Panc1 (cell line): Measurements from ENCODE around the gene FAM107B. TPM values are rescaled to one million over a fixed set of nuclear protein-coding genes. Genes with fewer than 3 reads are reported as not detected.

Source experiments
- ATAC-seq: fragments of 200-7000 bp; cut with Tn5 transposase; 2 replicates; pipeline ENCODE4 v1.9.1; 2020; ENCODE audit warnings: mild to moderate bottlenecking, moderate library complexity
- BruUV-seq: library from RNA; stranded (reverse); fragments of 400-500 nt; replicated peaks from 2 replicates; lab custom pipeline; 2021; lab: Mats Ljungman, UMichigan
- CTCF ChIA-PET: fragments of 300-600 bp; sonication (Branson Sonifier 250); formaldehyde crosslinking; loops from one replicate; lab custom pipeline; 2022; ENCODE audit warnings: antibody characterized with exemption; lab: Charles Lee
- POLR2A ChIA-PET: fragments of 300-600 bp; sonication (Branson Sonifier 250); formaldehyde crosslinking; loops from one replicate; lab custom pipeline; 2022; ENCODE audit warnings: antibody characterized with exemption; lab: Charles Lee
- DNase-seq: peaks from one replicate; pipeline ENCODE4 v3.0.0-alpha.2; 2010; ENCODE audit warnings: low read depth, low spot score
- H3K27ac ChIP-seq: 2 replicates; pipeline ENCODE4 v1.5.1; 2011; ENCODE audit warnings: mild to moderate bottlenecking, low read length, inconsistent platforms
- H3K27me3 ChIP-seq: fragments of 200-500 bp; sonication (Bioruptor generic); 2 replicates; pipeline ENCODE4 v1.6.0; 2014; ENCODE audit warnings: low read length, inconsistent platforms; ENCODE audit not compliant: control insufficient read depth, insufficient read depth
- H3K36me3 ChIP-seq: fragments of 200-500 bp; sonication (Bioruptor generic); 2 replicates; pipeline ENCODE4 v1.5.1; 2014; ENCODE audit warnings: inconsistent platforms, mild to moderate bottlenecking, low read length, moderate library complexity; ENCODE audit not compliant: control insufficient read depth, insufficient read depth
- H3K4me1 ChIP-seq: 2 replicates; pipeline ENCODE4 v1.5.1; 2011; ENCODE audit warnings: inconsistent platforms, mild to moderate bottlenecking, low read length, moderate library complexity; ENCODE audit not compliant: control insufficient read depth, insufficient read depth
- H3K4me3 ChIP-seq, 2 experiments: 2 replicates each; pipeline ENCODE4 v1.5.1; 2011 to 2012; ENCODE audit warnings: low read depth in 2 of 2, low read length in 2 of 2, mild to moderate bottlenecking in 2 of 2, inconsistent platforms in 1 of 2, moderate library complexity in 1 of 2
- H3K9me3 ChIP-seq: fragments of 200-500 bp; sonication (Bioruptor generic); 2 replicates; pipeline ENCODE4 v1.5.1; 2014; ENCODE audit warnings: low read depth, mild to moderate bottlenecking, inconsistent platforms, low read length, moderate library complexity; ENCODE audit not compliant: control insufficient read depth, insufficient read depth
- POLR2AphosphoS5 ChIP-seq: IDR thresholded peaks from 2 replicates; pipeline ENCODE4 v1.6.1; 2012; ENCODE audit warnings: mild to moderate bottlenecking, low read depth, low read length, moderate library complexity
- SIN3A ChIP-seq: IDR thresholded peaks from 2 replicates; pipeline ENCODE4 v1.6.1; 2012; ENCODE audit warnings: low read depth, mild to moderate bottlenecking, low read length, moderate library complexity, borderline replicate concordance; ENCODE audit not compliant: insufficient read depth
- TCF7L2 ChIP-seq: IDR thresholded peaks from 2 replicates; pipeline ENCODE4 v1.6.1; 2011; ENCODE audit warnings: mild to moderate bottlenecking, low read depth, low read length, inconsistent platforms
- in situ Hi-C: cut with HindIII; loops from 2 replicates; pipeline ENCODE4 v1.10.0; 2016; ENCODE audit warnings: low sequenced_read_pairs, low pct_unique_long_range_greater_than_20kb
- intact Hi-C: fragments of 100-400 bp; cut with micrococcal nuclease; formaldehyde crosslinking; loops from one replicate; pipeline ENCODE4 v1.10.0; 2022; ENCODE audit not compliant: unreplicated experiment
- total RNA-seq: library from RNA; stranded (reverse); gene quantifications from one replicate; pipeline ENCODE4 v1.2.1, GENCODE V29; 2021; ENCODE audit not compliant: unreplicated experiment
- TF ChIP-seq, protein P1 (sequence below): fragments of 450-650 bp; IDR thresholded peaks from 2 replicates; pipeline ENCODE4 v1.5.1; 2017; ENCODE audit warnings: mild to moderate bottlenecking
- TF ChIP-seq, protein P2 (sequence below), 2 experiments: IDR thresholded peaks; 2 replicates each; pipeline ENCODE4 v1.6.1; 2011 to 2012; ENCODE audit warnings: low read depth in 2 of 2, control low read depth in 1 of 2, low read length in 1 of 2, mild to moderate bottlenecking in 1 of 2, moderate library complexity in 1 of 2; ENCODE audit not compliant: insufficient read depth in 1 of 2

The FAM107B gene
- total RNA-seq, 1 experiment from 2014 or later, result 13.4 TPM

DNA sequence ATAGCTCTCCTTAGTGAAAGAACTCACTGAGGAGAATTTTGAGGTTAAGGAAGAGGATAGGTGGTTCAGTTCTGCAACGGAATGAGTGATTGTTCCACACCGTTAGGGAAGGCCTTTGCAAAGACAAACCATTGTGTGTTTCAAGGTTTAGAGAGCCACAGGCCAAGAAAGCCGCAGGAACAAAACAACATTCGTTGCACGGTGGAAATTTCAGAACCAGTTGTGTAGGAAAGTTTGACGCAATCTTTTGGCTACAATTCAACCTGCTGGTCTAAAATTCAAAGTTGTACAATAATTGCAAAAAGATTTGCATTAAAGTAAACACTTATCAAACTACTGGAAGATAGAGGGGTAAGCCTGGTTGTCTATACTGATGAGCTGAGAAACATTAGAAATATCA, 91.4 kb downstream of the FAM107B start:
- Histone ChIP-seq H3K27me3 (no peaks in the 10 kb centered on the region), H3K9me3 (no peaks in the 10 kb centered on the region), H3K36me3 (no peaks in the 10 kb centered on the region), H3K27ac (no peak overlapping the region), H3K4me3 (no peak overlapping the region), H3K4me1 (no peaks in the 10 kb centered on the region)
- DNase-seq (no peak), ATAC-seq (no peak)
- in situ Hi-C loops (no loop called here), intact Hi-C loops (no loop called here)
- BruUV-seq, result no TSS peak
- no peak for TF ChIP-seq TCF7L2
- TF ChIP-seq POLR2AphosphoS5, result no peak
- TF ChIP-seq, protein P1, sequence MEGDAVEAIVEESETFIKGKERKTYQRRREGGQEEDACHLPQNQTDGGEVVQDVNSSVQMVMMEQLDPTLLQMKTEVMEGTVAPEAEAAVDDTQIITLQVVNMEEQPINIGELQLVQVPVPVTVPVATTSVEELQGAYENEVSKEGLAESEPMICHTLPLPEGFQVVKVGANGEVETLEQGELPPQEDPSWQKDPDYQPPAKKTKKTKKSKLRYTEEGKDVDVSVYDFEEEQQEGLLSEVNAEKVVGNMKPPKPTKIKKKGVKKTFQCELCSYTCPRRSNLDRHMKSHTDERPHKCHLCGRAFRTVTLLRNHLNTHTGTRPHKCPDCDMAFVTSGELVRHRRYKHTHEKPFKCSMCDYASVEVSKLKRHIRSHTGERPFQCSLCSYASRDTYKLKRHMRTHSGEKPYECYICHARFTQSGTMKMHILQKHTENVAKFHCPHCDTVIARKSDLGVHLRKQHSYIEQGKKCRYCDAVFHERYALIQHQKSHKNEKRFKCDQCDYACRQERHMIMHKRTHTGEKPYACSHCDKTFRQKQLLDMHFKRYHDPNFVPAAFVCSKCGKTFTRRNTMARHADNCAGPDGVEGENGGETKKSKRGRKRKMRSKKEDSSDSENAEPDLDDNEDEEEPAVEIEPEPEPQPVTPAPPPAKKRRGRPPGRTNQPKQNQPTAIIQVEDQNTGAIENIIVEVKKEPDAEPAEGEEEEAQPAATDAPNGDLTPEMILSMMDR, result no peak
- no peak for TF ChIP-seq SIN3A
- TF ChIP-seq, protein P2, sequence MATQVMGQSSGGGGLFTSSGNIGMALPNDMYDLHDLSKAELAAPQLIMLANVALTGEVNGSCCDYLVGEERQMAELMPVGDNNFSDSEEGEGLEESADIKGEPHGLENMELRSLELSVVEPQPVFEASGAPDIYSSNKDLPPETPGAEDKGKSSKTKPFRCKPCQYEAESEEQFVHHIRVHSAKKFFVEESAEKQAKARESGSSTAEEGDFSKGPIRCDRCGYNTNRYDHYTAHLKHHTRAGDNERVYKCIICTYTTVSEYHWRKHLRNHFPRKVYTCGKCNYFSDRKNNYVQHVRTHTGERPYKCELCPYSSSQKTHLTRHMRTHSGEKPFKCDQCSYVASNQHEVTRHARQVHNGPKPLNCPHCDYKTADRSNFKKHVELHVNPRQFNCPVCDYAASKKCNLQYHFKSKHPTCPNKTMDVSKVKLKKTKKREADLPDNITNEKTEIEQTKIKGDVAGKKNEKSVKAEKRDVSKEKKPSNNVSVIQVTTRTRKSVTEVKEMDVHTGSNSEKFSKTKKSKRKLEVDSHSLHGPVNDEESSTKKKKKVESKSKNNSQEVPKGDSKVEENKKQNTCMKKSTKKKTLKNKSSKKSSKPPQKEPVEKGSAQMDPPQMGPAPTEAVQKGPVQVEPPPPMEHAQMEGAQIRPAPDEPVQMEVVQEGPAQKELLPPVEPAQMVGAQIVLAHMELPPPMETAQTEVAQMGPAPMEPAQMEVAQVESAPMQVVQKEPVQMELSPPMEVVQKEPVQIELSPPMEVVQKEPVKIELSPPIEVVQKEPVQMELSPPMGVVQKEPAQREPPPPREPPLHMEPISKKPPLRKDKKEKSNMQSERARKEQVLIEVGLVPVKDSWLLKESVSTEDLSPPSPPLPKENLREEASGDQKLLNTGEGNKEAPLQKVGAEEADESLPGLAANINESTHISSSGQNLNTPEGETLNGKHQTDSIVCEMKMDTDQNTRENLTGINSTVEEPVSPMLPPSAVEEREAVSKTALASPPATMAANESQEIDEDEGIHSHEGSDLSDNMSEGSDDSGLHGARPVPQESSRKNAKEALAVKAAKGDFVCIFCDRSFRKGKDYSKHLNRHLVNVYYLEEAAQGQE (IDR thresholded peaks at IDR 0.05; ENCODE audit: insufficient read depth in 1 of 2, low read depth in 2 of 2, low read length in 1 of 2), result no peak
- ChIA-PET CTCF (no interaction called here), POLR2A (no interaction called here)

DNA sequence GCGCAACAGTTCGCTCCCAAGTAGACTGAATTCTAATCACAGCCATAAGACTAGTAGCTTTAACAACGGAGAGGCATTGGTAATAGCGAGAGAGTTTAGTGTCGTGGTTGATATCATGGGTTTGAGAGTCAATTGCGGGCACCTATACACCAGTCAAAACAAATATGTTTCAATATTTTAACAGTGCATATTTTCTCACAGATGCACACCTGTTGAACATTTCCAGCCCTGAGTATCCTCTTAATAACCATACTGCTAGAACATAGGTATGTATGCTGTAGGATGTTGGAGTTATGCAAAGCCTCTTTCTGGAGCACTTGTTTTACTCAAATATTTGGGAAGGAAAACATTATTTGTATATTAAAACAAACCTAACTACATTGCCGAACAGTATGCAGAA, 92.9 kb downstream of the FAM107B start:
- Histone ChIP-seq H3K4me3 (no peak overlapping the region), H3K9me3 (no peaks in the 10 kb centered on the region), H3K36me3 (no peaks in the 10 kb centered on the region), H3K4me1 (no peaks in the 10 kb centered on the region), H3K27me3 (no peaks in the 10 kb centered on the region), H3K27ac (no peak overlapping the region)
- BruUV-seq, result no TSS peak
- ChIA-PET CTCF (no interaction called here), POLR2A (no interaction called here)
- TF ChIP-seq, protein P2 (IDR thresholded peaks at IDR 0.05; ENCODE audit: insufficient read depth in 1 of 2, low read depth in 2 of 2, low read length in 1 of 2), result no peak
- no peak for TF ChIP-seq TCF7L2
- TF ChIP-seq POLR2AphosphoS5, result no peak
- TF ChIP-seq, protein P1, result no peak
- TF ChIP-seq SIN3A, result no peak
- intact Hi-C loops, result no loop called here
- ATAC-seq (no peak), DNase-seq (no peak)
- in situ Hi-C loops, result no loop called here
